NCI-H1436 (cell line): ENCODE measurements around the gene SZT2.

Source experiments
- DNase-seq: peaks from one replicate; lab custom pipeline; 2025; lab: John Stamatoyannopoulos, UW

Gene SZT2

GRCh38 chr1:43441894-43442637 is 52.4 kb downstream of the SZT2 start:
- DNase-seq, result no peak

- no peak for DNase-seq
Measured at GRCh38 chr1:43442756-43443155, 53.1 kb downstream of the SZT2 start.

DNA sequence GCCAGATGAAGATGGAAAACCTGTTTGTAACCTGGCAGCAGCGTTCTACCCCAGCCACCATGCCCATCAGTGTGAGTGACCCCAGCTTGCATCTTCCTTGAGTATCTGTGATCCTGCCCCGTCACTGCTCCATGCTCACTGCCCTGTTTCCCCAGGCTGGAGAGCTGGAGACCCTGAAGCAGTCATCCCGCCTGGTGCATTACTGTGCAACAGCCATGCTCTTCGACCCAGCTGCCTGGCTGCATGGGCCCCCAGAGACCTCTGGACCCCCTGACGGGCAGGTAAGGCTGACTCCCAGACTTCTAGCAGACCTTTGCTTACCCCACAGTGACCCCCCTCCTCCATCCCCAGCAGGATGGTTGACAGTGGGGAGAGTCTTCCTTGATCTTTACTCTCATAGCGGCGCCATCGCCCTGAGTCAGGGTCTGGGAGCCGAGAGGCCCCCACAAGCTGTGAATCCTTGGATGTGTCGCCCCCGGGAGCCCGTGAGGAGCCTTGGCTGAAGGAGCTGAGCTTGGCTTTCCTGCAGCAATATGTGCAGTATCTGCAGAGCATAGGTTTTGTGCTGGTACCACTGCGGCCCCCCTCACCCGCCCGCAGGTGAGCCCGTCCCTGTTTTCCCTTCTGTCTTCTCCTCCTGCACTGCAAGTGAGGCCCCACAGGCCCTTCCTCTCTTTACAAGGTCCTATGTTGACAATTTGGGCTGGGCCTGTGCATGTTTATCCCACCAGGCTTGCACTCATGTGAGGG is 53.7 kb downstream of the SZT2 start:
- DNase-seq, result no peak

- DNase-seq, result no peak
Measured at GRCh38 chr1:43444151-43444828, 54.6 kb downstream of the SZT2 start.

DNA sequence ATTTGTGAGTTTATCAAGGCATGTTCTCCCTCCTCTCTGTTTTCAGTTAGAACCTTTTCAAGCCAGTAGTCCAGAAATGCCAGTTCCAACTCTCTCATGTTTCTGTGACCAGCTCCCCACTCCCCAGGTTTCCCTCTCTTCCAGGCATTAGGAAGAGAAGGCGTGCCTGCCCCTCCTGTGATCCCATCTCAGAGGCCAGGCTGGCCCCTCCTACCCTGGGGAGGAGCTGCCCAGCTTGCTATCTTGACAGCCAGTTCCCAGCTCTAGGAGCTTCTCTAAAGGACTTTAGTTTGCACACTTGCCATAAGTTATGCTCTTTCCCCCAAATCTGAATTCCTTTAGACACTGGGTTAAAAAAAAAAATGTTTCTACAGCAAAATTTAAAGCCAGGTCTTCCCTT is 55.1 kb downstream of the SZT2 start:
- DNase-seq, result no peak

- no peak for DNase-seq
Measured at GRCh38 chr1:43445606-43446387, 56.1 kb downstream of the SZT2 start.

DNA sequence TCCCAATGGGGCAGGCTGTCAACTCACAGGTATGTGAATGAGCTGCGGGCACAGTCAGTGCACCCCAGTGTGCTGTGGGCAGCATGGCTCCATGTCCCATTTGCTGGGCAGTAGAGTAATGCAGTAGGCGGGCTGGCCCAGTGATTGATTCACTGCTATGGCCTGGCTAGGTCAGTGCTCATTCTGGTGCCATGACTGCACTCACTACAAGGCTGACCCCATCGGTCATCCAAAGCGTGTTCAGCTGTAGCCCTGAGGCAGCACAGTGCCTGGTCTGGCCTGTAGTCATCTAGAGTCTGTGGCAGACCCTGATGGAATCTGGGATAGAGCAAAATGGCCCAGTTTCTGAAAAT is 56.7 kb downstream of the SZT2 start:
- DNase-seq, result no peak

DNA sequence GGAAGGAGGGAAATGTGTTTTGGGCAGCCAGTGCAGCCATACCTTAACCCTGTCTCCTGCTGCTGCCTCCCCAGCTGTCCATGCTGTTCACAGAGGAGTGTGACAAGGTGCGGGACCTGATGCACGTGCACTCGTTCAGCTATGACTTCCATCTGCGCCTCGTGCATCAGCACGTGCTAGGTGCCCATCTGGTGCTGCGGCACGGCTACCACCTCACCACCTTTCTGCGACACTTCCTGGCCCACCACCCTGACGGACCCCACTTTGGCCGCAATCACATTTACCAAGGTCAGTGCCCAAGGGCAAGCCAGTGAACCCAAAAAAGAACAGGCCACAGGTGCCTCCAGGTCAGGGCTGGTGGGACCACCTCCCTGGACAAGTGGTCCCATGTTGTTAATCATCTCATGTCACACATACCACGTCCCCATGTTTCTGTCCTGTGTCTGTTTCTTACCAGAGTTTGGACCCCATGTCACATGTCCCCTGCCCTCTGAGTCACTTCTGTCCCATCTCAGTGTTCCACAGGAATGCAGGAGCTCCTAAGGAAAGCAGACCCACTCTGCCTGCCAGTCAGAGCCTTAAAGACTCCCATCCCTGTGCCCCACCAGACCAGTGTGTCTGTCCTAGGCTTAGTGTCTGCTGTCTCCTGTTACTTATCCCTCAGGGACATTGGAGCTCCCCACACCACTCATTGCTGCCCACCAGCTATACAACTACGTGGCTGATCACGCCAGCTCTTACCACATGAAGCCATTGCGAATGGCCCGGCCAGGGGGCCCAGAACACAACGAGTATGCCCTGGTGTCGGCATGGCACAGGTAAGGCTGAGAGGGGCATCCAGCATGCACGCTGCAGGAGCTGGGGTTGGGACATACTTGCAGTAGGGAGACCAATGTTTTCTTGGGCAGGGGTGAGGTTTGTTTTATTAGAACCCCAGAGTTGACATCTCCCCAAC is 57.5 kb downstream of the SZT2 start:
- no peak for DNase-seq

- DNase-seq, result no peak
Measured at GRCh38 chr1:43447891-43448708, 58.4 kb downstream of the SZT2 start.

GRCh38 chr1:43448955-43449707 is 59.4 kb downstream of the SZT2 start:
- DNase-seq, result no peak

DNA sequence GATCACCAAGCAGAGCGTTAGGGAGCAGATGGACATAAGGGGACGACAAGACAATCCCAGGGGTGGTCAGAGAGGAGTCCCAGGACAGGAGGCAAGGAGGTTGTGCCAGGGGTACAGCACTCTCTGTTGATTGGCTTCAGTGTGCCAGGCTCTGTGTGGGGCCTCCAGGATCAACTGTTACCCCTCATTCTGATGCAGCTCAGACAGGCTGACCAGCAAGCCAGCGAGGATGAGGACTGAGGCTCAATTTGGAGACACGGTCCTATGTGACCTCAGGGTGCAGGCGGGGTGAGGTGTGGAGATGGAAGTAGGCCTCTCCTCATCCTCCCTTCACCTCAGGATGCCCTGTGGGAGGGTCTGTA is 60.0 kb downstream of the SZT2 start:
- no peak for DNase-seq

DNA sequence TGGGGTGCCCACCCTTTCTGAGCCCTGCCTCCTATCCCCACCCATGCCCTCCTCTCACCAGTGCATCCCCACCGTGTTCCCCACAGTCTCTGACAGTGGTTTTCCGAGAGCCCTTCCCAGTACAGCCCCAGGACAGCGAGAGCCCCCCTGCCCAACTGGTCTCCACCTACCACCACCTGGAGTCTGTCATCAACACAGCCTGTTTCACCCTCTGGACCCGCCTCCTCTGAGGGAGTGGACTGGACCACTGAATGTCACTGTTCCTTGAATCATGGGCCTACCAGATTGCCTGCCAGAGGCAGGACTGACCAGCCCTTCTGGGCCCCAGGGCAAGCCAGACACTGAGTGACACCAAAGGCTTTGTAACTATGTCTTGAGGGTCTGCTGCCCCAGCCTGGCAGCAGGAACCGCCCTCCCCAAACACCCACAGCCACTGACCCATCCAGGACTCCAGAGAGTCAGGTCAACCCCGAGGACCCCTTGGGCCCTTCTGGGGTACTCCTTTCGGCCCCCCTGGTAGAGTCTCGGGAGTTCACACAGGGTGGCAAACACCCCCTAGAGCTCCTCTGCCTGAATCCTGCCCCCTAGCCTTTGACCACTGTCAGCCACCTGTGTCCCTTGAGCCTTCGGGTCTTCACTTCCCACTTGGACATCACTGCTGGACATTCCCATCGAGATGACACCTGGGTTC is 60.7 kb downstream of the SZT2 start:
- DNase-seq, result no peak

DNA sequence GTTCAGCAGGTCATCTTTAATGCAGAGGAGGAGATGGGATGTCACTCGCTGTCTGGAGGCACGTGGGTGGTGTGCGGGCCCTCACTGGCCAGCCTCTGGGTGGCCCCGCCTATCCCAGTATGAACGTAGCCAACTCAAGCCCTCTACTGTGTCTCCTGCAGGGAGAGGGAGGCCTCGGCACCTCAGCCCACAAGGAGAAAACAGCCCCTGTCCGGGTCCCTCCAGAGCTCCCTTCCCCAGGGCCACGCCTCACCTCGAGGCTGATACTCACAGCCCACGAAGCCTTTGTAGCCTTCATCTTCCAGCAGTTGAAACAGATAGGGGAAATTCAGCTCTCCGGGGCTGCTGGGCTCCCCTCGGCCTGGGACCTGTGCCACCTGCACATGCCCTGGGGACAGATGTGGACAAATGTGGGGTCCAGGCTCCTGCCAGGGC is 61.5 kb downstream of the SZT2 start:
- DNase-seq, result no peak

- DNase-seq, result no peak
Measured at GRCh38 chr1:43451701-43452532, 62.2 kb downstream of the SZT2 start.

DNA sequence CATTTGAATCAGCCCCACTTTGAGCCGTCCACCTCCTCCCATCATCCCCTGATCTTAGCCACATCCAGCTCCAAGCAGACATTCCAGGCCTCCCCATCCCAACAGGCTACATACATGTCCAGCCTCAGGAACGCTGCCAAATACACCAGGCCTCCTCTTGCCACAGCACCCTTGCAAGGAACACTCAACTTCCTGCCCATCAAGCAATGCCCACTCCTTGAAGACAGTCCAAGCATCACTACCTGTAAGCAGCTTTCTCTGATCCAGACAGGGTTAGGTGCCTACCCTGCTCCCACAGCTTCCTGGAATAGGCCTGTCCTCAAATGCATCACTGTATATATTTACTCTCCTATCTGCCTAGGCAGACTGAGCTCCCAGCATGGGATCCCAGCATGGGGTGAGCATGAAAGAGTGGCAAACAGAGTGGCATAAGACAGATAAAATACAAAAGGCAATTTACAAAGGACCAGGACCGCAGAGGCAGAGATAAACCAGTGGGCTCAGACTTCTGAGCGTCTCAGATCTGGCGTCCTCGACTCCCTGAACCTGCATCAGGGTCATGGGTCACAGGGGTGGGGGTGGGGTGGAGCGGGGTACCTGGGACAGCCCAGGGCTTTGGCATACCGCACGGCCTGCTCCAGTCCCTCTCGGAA is 63.2 kb downstream of the SZT2 start:
- DNase-seq, result no peak

DNA sequence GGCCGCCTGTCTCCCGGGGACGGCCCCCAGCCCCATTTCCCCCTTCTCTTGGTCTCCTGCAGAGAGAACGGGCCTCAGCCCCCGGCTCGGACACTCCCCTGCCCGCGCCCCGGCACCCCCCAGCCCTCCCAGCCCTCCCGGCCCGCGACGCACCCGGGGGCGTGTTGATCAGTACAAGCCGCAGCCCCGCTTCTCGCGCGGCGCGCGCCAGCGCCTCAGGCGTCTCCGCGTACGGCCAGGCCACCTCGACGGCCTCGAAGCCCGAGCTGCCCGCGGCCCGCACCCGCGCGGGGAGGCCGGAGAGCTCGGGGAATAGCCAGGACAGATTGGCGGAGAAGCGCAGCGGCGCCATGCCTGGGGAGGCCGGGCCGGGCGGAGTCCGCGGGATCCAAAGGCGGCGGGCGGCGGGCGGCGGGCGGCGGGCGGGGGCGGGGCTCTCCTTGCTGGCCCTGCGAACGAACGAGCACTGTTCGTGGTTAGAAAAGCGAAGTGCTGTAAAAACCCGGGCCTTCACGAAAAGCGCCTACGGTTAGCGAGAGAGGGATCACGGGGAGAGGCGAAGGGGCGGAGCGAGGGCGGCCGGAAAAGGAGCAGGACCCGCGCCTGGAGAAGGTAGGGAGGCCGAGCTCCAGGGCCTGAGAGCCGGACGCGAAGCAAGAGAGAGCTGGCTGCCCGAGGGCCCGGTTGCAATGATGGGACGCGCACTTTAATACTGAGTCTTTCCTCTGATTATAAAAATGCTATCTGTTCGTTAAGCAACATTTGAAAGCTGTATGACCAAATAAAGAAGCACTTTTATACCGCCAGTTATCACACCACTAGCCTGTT is 64.0 kb downstream of the SZT2 start, which contains the start of gene HYI:
Gene HYI, minus strand, starts transcription at position 490 of the 828 bp plus-strand sequence. Its CDS starts 138 bp downstream, at position 352.
- DNase-seq, result peak; percentile 80
